Measurements from ENCODE around the gene ZNRF3.
"Not testable (repeated sequence)": the region's sequence is repeated elsewhere in the genome, so short reads cannot be mapped to it uniquely, and the experiment has no call there.

The ZNRF3 gene

DNA sequence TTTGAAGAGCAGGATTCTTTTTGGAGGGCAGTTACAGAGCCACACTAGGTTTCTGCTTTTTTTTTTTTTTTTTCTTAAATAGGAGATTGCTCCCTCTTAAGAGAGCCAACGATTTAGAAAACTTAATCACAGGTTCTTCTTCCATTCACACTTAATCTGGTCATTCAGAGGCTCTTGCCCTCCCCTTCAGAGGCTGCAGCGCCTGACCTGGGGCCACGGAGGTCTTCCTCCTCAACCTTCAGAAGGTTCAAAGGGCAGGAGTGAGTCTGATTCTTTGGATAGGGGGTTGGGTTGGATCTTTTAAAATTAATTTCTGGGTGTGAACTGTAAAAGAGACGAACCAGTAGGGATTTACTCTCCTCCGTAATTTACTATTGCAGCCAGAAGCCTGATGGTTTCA lies 57.1 kb downstream of the ZNRF3 start:
- H3K4me3 ChIP-seq (ENCODE audit: low read depth, low read length): no peak overlapping the region
- TF ChIP-seq, protein P1, sequence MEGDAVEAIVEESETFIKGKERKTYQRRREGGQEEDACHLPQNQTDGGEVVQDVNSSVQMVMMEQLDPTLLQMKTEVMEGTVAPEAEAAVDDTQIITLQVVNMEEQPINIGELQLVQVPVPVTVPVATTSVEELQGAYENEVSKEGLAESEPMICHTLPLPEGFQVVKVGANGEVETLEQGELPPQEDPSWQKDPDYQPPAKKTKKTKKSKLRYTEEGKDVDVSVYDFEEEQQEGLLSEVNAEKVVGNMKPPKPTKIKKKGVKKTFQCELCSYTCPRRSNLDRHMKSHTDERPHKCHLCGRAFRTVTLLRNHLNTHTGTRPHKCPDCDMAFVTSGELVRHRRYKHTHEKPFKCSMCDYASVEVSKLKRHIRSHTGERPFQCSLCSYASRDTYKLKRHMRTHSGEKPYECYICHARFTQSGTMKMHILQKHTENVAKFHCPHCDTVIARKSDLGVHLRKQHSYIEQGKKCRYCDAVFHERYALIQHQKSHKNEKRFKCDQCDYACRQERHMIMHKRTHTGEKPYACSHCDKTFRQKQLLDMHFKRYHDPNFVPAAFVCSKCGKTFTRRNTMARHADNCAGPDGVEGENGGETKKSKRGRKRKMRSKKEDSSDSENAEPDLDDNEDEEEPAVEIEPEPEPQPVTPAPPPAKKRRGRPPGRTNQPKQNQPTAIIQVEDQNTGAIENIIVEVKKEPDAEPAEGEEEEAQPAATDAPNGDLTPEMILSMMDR (IDR thresholded peaks at IDR 0.05; ENCODE audit: control insufficient read depth, extremely low read depth, insufficient read depth): no peak
- no peak for DNase-seq (ENCODE audit: low read depth)

DNA sequence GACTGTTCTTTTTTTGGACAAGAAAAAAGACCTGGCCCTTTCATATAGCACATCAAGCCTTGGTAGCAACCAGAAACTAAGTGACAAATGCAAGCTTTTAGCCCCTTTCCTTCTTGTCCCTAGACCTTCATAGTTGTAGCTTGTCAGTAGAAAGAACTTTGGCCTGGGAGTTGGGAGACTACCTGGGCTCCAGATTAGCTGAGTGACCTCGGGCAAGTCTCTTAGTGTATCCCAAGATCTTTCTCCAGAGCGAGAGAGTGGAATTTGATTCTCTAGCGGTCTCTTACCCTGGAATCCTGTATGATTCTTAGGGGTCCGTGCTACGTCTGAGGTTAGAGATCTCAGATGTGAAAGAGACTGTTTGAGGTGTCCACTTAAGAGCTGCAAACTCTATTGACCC lies 59.0 kb downstream of the ZNRF3 start:
- DNase-seq (ENCODE audit: low read depth): no peak
- TF ChIP-seq, protein P1 (IDR thresholded peaks at IDR 0.05; ENCODE audit: control insufficient read depth, extremely low read depth, insufficient read depth): no peak
- no peak overlapping the region for H3K4me3 ChIP-seq (ENCODE audit: low read depth, low read length)

DNA sequence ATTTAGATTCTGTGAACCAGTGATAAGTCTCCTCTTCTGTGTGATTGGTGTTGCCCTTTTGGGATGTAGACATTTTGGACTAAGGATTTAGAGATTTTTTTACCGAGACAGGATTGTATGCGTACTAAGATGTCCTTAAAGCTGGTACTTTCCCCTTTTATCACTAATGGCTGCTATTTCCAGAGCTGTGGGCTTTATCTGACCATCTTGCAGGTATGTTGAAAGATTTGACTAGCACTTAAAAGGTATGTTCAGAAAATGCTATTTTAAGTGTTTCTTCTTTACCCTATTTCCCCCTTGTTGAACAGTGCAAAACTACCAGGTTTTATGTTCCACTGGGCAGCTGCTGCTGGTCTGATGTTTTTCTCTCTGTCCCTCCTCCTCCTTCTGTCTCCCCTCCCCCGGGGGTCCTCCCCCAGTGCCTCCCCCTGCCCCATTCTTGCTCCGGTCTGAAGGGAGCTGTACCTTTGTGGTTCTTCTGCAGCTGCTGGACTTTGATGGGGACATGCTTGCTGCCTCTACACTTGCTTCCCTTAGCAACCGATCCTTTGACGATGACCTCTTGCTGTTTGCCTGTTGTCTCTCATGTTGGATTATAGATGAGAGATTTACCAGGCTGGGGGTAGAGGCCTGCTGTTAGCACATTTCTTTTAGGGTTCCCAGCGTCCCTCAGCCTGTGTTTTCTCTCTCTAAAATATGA lies 59.6 kb downstream of the ZNRF3 start:
- no peak for DNase-seq (ENCODE audit: low read depth)

DNA sequence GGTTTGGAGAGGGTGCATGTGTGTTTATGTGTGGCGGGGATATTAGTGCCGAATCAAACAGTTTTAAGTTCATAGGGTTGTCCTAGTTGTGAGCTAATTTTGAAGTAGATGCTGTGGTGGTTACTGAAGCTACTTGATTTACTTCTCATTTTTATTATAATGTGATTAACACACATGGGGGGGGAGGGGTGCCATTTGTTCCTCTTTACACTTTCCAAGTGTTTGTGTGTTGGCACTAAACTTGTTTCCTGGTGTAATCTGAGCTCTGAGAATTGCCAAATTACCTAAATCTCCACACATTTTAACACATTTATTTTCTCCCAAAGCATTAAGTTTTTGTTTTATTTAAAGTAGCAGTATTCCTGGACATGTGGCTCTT lies 60.1 kb downstream of the ZNRF3 start:
- no peak for DNase-seq (ENCODE audit: low read depth)
- TF ChIP-seq, protein P1 (IDR thresholded peaks at IDR 0.05; ENCODE audit: control insufficient read depth, extremely low read depth, insufficient read depth): no peak

More for the DNA sequence above, 59.6 kb downstream of the ZNRF3 start:
- H3K4me3 ChIP-seq (ENCODE audit: low read depth, low read length): no peak overlapping the region
- TF ChIP-seq, protein P1 (IDR thresholded peaks at IDR 0.05; ENCODE audit: control insufficient read depth, extremely low read depth, insufficient read depth): no peak

DNA sequence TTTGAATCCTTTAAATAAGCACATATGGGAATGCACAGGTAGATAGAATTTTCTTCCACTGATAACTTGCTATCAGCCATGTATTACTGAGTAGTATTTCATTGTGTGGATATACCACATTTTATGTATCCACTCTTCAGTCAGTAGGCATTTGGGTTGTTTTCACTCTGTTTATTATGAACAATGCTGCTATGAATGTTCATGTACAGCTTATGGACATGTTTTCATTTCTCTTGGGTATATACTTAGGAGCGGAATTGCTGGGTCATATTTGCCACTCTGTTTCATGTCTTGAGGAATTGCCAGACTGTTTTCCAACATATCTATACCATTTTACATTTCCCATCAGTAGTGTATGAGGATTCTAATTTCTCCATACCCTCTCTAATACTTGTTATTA lies 63.8 kb downstream of the ZNRF3 start:
- TF ChIP-seq, protein P1 (IDR thresholded peaks at IDR 0.05; ENCODE audit: control insufficient read depth, extremely low read depth, insufficient read depth): no peak
- no peak overlapping the region for H3K4me3 ChIP-seq (ENCODE audit: low read depth, low read length)
- DNase-seq (ENCODE audit: low read depth): no peak

More for the DNA sequence above, 60.1 kb downstream of the ZNRF3 start:
- no peak overlapping the region for H3K4me3 ChIP-seq (ENCODE audit: low read depth, low read length)

DNA sequence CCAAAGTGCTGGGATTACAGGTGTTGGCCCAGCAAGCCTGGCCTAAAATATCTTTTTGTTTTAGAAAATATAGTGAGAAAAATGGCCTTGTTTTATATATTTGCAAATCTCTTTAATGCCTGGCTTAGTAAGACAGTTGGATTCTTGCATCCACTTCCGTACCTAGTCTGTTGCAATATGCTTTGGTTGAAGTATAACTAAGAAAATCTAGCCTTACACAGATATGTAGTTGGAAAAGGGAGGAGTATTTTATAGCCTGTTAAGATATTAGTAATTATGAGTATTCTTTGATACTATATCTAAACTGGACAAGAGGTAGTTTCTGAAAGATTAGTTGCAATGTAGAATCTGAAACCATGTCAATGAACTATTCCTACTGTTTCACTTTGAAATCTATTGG lies 65.1 kb downstream of the ZNRF3 start:
- TF ChIP-seq, protein P1 (IDR thresholded peaks at IDR 0.05; ENCODE audit: control insufficient read depth, extremely low read depth, insufficient read depth): no peak
- DNase-seq (ENCODE audit: low read depth): no peak
- H3K4me3 ChIP-seq (ENCODE audit: low read depth, low read length): no peak overlapping the region

DNA sequence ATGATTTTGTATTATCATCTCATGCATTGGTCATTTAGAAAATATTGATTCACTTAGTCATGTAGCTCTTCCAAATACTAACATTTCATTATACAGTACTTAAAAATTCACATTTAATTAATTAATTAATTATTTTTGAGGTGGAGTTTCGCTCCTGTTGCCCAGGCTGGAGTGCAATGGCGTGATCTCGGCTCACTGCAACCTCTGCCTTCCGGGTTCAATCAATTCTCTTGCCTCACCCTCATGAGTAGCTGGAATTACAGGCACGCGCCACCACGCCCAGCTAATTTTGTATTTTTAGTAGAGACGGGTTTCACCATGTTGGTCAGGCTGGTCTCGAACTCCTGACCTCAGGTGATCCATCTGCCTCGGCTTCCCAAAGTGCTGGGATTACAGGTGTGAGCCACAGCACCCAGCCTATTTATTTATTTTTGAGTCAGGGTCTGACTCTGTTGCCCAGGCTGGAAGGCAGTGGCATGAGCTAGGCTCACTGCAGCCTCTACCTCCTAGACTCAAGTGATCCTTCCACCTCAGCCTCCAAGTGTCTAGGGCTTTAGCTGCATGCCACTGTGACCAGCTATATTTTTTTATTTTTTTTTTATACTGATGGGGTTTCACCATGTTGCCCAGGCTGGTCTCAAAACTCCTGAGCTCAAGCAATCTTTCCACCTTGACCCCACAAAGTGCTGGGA lies 65.6 kb downstream of the ZNRF3 start:
- not testable (repeated sequence) for H3K4me3 ChIP-seq (ENCODE audit: low read depth, low read length)

More for the DNA sequence above, 65.6 kb downstream of the ZNRF3 start:
- DNase-seq (ENCODE audit: low read depth): not testable (repeated sequence)

Measured in LNCaP clone FGC (cell line).